HepG2 (cell line): ENCODE results near the gene RPL5. TPM values are rescaled to one million over a fixed set of nuclear protein-coding genes. Genes with fewer than 3 reads are reported as not detected.

Experiments used
- AHR ChIP-seq: IDR thresholded peaks from 2 replicates; pipeline ENCODE4 v1.6.1; 2018; ENCODE audit warnings: missing genetic modification reagents, missing compliant biosample characterization
- ATF7 ChIP-seq, 2 experiments: fragments of 450-650 bp in 1 of 2; sonication (generic) in 1 of 2; formaldehyde crosslinking in 1 of 2; IDR thresholded peaks; 2 replicates each; pipeline versions ENCODE4 v1.4.0 to v1.6.1; 2016 to 2020; ENCODE audit warnings: antibody characterized with exemption in 1 of 2, mild to moderate bottlenecking in 1 of 2, missing genetic modification reagents in 1 of 2
- DNMT3B ChIP-seq: conservative IDR thresholded peaks from 2 replicates; pipeline ENCODE4 v1.6.1; 2016; ENCODE audit warnings: missing biosample characterization, control low read depth
- ETV6 ChIP-seq: sonication (generic); formaldehyde crosslinking; conservative IDR thresholded peaks from 2 replicates; pipeline ENCODE4 v1.4.0; 2020; ENCODE audit warnings: missing genetic modification reagents
- KLF11 ChIP-seq: IDR thresholded peaks from 2 replicates; pipeline ENCODE4 v1.6.1; 2016; ENCODE audit warnings: missing compliant biosample characterization
- MAFK ChIP-seq, 2 experiments: IDR thresholded peaks in 1 of 2; conservative IDR thresholded peaks in 1 of 2; 2 replicates each; pipeline ENCODE4 v1.6.1; 2011; ENCODE audit warnings: improper control_type of control experiment in 2 of 2, low read length in 2 of 2
- RBM39 ChIP-seq: fragments of 200-400 bp; formaldehyde crosslinking; IDR thresholded peaks from one replicate; pipeline ENCODE4 v1.6.1; 2018; ENCODE audit warnings: antibody characterized with exemption, mild to moderate bottlenecking, low read depth, low read length; ENCODE audit not compliant: poor library complexity, severe bottlenecking
- RFX5 ChIP-seq: IDR thresholded peaks from 2 replicates; pipeline ENCODE4 v1.6.1; 2011; ENCODE audit warnings: low read depth, low read length, improper control_type of control experiment
- TARDBP ChIP-seq: sonication (generic); formaldehyde crosslinking; IDR thresholded peaks from 2 replicates; pipeline ENCODE4 v1.8.0; 2022; ENCODE audit warnings: mild to moderate bottlenecking, missing genetic modification reagents
- ZFP62 ChIP-seq: sonication (generic); formaldehyde crosslinking; IDR thresholded peaks from 2 replicates; pipeline ENCODE4 v1.4.0; 2020; ENCODE audit warnings: missing genetic modification reagents
- ZNF235 ChIP-seq: sonication (generic); formaldehyde crosslinking; IDR thresholded peaks from 2 replicates; pipeline ENCODE4 v1.8.1; 2023; ENCODE audit warnings: mild to moderate bottlenecking, missing genetic modification reagents, borderline replicate concordance
- ZNF251 ChIP-seq: sonication (generic); formaldehyde crosslinking; IDR thresholded peaks from 2 replicates; pipeline ENCODE4 v1.9.0; 2021; ENCODE audit warnings: mild to moderate bottlenecking, missing genetic modification reagents
- ZNF256 ChIP-seq: sonication (generic); formaldehyde crosslinking; conservative IDR thresholded peaks from 2 replicates; pipeline ENCODE4 v1.4.0; 2020; ENCODE audit warnings: missing genetic modification reagents
- ZNF619 ChIP-seq: sonication (generic); formaldehyde crosslinking; IDR thresholded peaks from 2 replicates; pipeline ENCODE4 v1.4.0; 2020; ENCODE audit warnings: mild to moderate bottlenecking, missing genetic modification reagents
- polyA plus RNA-seq, 8 experiments: library from polyadenylated mRNA; depleted of rRNA in 3 of 8; stranded (reverse) in 7 of 8; unstranded in 1 of 8; fragments of >200 nt; fragmentation: Illumina TruSeq in 4 of 8; extraction: Trizol in 4 of 8; gene quantifications; 2 replicates each; pipeline versions ENCODE4 v1.2.1 to v1.2.3, GENCODE V29; 2011 to 2016; ENCODE audit warnings: low read depth in 4 of 8, missing spikeins in 1 of 8, mixed read lengths in 1 of 8; ENCODE audit not compliant: insufficient read depth in 1 of 8
- total RNA-seq, 5 experiments: library from RNA; depleted of rRNA; stranded (reverse); fragments of >200 nt; fragmentation: Illumina TruSeq; extraction: Trizol; gene quantifications; 2 replicates each; pipeline ENCODE4 v1.2.3, GENCODE V29; 2016; ENCODE audit warnings: low read depth in 1 of 5
- TF ChIP-seq, protein P1 (sequence below): sonication (generic); formaldehyde crosslinking; IDR thresholded peaks from 2 replicates; pipeline ENCODE4 v1.9.0; 2021; ENCODE audit warnings: mild to moderate bottlenecking, missing genetic modification reagents
- TF ChIP-seq, protein P2 (sequence below): IDR thresholded peaks from 2 replicates; pipeline ENCODE4 v1.6.1; 2016; ENCODE audit warnings: low read depth, missing genetic modification reagents, missing compliant biosample characterization

The RPL5 gene
- total and polyA plus RNA-seq, 2 of the 13 experiments (the other 11 are each of a cell fraction or from before 2014, with no cell fraction given): 2,304 to 2,520 TPM

DNA sequence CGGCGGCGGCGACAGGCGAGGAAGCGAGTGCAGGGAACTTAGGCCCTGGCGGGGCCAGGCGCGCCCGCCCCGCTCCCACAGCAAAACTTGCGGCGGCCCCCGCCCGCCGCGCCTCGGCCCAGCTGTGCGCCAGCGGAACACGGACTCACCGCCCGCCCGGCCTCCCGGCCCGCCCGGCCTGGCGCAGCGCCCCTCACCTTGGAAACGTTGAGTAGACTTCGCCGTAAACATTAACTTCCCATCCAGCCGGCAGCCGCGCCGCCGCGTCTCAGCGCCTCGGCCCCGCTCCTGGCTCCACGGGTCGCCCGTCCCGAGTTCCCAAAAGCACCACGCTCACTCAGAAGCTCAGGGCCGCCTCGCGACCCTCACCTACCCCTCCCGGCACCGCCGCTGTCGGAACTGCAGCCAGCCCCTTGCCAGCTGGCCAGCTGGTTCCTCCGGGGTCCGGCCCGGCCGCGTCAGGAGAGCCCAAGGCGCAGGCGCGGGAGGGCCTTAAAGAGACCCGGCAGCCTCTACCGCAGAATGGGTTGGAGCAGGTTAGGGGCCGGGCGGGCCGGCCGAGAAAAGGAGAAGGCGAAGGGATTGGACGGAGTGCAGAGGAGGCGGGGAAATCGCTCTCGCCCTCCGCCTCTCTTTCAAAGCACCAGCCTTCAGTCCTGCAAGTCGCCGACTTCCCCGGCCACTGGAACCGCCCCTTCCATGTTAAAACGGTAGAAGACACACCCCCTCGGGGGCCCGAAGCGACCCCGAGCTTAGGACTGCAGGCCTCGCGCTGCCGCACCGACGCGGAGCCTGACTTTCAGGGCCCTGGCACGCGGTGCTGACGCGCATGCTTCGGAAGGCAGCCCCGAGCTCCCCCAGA is 47.0 kb upstream of the RPL5 start, which contains the start of gene EVI5 (continued):
- TF ChIP-seq, protein P1, sequence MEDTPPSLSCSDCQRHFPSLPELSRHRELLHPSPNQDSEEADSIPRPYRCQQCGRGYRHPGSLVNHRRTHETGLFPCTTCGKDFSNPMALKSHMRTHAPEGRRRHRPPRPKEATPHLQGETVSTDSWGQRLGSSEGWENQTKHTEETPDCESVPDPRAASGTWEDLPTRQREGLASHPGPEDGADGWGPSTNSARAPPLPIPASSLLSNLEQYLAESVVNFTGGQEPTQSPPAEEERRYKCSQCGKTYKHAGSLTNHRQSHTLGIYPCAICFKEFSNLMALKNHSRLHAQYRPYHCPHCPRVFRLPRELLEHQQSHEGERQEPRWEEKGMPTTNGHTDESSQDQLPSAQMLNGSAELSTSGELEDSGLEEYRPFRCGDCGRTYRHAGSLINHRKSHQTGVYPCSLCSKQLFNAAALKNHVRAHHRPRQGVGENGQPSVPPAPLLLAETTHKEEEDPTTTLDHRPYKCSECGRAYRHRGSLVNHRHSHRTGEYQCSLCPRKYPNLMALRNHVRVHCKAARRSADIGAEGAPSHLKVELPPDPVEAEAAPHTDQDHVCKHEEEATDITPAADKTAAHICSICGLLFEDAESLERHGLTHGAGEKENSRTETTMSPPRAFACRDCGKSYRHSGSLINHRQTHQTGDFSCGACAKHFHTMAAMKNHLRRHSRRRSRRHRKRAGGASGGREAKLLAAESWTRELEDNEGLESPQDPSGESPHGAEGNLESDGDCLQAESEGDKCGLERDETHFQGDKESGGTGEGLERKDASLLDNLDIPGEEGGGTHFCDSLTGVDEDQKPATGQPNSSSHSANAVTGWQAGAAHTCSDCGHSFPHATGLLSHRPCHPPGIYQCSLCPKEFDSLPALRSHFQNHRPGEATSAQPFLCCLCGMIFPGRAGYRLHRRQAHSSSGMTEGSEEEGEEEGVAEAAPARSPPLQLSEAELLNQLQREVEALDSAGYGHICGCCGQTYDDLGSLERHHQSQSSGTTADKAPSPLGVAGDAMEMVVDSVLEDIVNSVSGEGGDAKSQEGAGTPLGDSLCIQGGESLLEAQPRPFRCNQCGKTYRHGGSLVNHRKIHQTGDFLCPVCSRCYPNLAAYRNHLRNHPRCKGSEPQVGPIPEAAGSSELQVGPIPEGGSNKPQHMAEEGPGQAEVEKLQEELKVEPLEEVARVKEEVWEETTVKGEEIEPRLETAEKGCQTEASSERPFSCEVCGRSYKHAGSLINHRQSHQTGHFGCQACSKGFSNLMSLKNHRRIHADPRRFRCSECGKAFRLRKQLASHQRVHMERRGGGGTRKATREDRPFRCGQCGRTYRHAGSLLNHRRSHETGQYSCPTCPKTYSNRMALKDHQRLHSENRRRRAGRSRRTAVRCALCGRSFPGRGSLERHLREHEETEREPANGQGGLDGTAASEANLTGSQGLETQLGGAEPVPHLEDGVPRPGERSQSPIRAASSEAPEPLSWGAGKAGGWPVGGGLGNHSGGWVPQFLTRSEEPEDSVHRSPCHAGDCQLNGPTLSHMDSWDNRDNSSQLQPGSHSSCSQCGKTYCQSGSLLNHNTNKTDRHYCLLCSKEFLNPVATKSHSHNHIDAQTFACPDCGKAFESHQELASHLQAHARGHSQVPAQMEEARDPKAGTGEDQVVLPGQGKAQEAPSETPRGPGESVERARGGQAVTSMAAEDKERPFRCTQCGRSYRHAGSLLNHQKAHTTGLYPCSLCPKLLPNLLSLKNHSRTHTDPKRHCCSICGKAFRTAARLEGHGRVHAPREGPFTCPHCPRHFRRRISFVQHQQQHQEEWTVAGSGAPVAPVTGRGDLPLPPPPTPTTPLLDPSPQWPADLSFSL (CRISPR knock-in tag): no peak
- TF ChIP-seq ZFP62 (no peak), MAFK (conservative IDR thresholded peaks at IDR 0.05 in 1 of 2, IDR thresholded peaks at IDR 0.05 in 1 of 2; ENCODE audit: low read length in 2 of 2) (no peak), ETV6 (peak; percentile 80; the same call in 1 of the 2 replicates), TARDBP (CRISPR knock-in tag) (peak; percentile 43; the same call in 1 of the 2 replicates), ZNF256 (CRISPR knock-in tag) (peak; percentile 99), RFX5 (no peak), KLF11 (CRISPR knock-in tag) (peak; percentile 98), DNMT3B (CRISPR knock-in tag) (peak; percentile 97), ZNF235 (peak; percentile 82; the same call in 1 of the 2 replicates), ZNF251 (CRISPR knock-in tag) (peak; percentile 98), ZNF619 (CRISPR knock-in tag) (no peak; the same call in 1 of the 2 replicates), ATF7 (IDR thresholded peaks at IDR 0.05) (no peak), ATF7 (CRISPR knock-in tag; IDR thresholded peaks at IDR 0.05) (peak; percentile 91), RBM39 (peak; percentile 53), AHR (CRISPR knock-in tag) (peak; percentile 91; the same call in 1 of the 2 replicates)
- TF ChIP-seq, protein P2, sequence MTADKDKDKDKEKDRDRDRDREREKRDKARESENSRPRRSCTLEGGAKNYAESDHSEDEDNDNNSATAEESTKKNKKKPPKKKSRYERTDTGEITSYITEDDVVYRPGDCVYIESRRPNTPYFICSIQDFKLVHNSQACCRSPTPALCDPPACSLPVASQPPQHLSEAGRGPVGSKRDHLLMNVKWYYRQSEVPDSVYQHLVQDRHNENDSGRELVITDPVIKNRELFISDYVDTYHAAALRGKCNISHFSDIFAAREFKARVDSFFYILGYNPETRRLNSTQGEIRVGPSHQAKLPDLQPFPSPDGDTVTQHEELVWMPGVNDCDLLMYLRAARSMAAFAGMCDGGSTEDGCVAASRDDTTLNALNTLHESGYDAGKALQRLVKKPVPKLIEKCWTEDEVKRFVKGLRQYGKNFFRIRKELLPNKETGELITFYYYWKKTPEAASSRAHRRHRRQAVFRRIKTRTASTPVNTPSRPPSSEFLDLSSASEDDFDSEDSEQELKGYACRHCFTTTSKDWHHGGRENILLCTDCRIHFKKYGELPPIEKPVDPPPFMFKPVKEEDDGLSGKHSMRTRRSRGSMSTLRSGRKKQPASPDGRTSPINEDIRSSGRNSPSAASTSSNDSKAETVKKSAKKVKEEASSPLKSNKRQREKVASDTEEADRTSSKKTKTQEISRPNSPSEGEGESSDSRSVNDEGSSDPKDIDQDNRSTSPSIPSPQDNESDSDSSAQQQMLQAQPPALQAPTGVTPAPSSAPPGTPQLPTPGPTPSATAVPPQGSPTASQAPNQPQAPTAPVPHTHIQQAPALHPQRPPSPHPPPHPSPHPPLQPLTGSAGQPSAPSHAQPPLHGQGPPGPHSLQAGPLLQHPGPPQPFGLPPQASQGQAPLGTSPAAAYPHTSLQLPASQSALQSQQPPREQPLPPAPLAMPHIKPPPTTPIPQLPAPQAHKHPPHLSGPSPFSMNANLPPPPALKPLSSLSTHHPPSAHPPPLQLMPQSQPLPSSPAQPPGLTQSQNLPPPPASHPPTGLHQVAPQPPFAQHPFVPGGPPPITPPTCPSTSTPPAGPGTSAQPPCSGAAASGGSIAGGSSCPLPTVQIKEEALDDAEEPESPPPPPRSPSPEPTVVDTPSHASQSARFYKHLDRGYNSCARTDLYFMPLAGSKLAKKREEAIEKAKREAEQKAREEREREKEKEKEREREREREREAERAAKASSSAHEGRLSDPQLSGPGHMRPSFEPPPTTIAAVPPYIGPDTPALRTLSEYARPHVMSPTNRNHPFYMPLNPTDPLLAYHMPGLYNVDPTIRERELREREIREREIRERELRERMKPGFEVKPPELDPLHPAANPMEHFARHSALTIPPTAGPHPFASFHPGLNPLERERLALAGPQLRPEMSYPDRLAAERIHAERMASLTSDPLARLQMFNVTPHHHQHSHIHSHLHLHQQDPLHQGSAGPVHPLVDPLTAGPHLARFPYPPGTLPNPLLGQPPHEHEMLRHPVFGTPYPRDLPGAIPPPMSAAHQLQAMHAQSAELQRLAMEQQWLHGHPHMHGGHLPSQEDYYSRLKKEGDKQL (CRISPR knock-in tag): no peak
